ENCODE measurements around the gene SPTBN5.

DNA sequence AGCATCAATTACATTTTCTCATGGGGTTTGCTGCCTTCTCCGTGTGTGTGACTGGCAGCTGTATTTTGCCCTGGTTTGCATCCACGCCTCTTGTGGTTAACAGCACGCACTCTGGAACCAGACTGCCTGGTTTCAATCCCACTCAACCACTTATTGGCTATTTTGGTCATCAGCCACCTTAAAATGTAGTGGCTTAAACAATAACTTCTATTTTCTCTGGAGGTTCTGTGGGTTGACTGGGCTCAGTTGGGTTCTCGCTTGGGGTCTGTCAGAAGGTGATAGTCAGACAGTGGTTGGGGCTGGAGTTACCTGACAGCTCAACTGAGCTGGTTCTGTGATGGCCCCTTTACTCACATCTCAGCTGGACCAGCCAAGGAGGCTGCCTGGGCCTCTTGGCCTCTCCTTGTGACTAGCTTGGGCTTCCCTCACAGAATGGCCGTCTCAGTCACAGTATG, 41.7 kb upstream of the SPTBN5 start:
- TF ChIP-seq EZH2 (IDR thresholded peaks at IDR 0.05; ENCODE audit: low read length, unreplicated experiment) (no peak), CTCF (conservative IDR thresholded peaks at IDR 0.05; ENCODE audit: low read depth, low read length) (no peak)

Measured in PC-3 (cell line).